22Rv1 (cell line): ENCODE measurements around the gene ARHGAP27.

Experiments
- ZFX ChIP-seq: fragments of 450-650 bp; IDR thresholded peaks from 2 replicates; pipeline ENCODE4 v1.6.1; 2017; ENCODE audit warnings: antibody characterized with exemption, borderline replicate concordance
- TF ChIP-seq, protein P1 (sequence below): fragments of 450-650 bp; IDR thresholded peaks from 2 replicates; pipeline ENCODE4 v1.5.1; 2017; ENCODE audit warnings: mild to moderate bottlenecking

DNA sequence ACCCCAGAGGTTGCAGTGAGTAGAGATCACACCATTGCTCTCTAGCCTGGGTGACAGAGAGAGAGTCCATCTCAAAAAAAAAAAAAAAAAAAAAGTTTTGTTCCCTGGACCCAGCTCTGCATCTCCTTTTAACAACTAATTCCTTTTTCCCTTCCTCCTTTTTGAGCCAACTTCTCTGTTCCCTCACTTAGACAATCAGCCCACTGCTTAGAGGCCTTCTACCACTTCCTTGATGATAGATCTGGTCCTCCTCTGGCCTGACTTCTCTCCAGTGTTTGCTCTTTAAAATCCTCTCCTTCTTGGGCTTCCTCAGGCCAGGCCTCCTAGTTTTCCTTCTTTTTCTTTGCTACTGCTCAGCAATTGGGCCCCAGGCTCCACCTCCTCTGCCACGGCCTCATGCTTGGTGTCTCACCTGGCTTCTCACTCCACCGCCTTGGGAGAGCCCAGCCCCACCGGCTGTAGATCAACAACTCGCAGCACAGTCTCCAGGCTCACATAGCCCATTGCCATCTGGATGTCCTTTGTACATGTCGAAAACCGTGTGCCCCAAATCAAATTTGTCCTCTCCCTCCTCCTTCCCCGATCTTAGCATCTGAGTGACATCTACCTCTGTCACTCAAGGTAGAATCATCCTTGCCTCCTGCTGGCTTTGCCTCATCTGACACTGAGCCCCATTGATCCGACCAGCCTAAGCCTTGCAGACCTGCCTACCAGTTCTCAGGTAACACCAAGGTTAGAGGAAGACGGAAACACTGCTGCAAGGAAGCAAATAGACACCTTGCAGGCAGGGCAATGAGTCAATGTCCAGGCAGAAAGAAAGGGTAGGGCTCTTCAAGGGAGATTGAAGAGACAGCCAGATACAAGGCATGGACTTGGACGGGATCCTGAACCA lies 17.4 kb downstream of the ARHGAP27 start:
- TF ChIP-seq, protein P1, sequence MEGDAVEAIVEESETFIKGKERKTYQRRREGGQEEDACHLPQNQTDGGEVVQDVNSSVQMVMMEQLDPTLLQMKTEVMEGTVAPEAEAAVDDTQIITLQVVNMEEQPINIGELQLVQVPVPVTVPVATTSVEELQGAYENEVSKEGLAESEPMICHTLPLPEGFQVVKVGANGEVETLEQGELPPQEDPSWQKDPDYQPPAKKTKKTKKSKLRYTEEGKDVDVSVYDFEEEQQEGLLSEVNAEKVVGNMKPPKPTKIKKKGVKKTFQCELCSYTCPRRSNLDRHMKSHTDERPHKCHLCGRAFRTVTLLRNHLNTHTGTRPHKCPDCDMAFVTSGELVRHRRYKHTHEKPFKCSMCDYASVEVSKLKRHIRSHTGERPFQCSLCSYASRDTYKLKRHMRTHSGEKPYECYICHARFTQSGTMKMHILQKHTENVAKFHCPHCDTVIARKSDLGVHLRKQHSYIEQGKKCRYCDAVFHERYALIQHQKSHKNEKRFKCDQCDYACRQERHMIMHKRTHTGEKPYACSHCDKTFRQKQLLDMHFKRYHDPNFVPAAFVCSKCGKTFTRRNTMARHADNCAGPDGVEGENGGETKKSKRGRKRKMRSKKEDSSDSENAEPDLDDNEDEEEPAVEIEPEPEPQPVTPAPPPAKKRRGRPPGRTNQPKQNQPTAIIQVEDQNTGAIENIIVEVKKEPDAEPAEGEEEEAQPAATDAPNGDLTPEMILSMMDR: no peak
- no peak for TF ChIP-seq ZFX
